Gastrocnemius medialis (tissue), 4 donors: ENCODE data around the gene SCAI. TPM values are rescaled to one million over a fixed set of nuclear protein-coding genes. Genes with fewer than 3 reads are reported as not detected.
"Not testable (repeated sequence)": the region's sequence is repeated elsewhere in the genome, so short reads cannot be mapped to it uniquely, and the experiment has no call there.

Experiments
- ATAC-seq, 2 donors: fragments of 150-250 bp; one replicate each; pipeline ENCODE4 v1.9.1; 2016
- DNase-seq, 2 donors: peaks; one replicate each; pipeline ENCODE4 v3.0.0-alpha.2; 2019
- H3K27ac ChIP-seq, 4 donors: fragments of 200-600 bp; sonication (generic); 1 replicate in 1 of 4; 2 replicates in 3 of 4; pipeline ENCODE4 v1.5.1; 2016 to 2018; ENCODE audit warnings: mild to moderate bottlenecking in 2 of 4, moderate library complexity in 1 of 4
- H3K27me3 ChIP-seq, 3 donors: fragments of 200-600 bp; sonication (generic) in 2 of 3; 1 replicate in 1 of 3; 2 replicates in 2 of 3; pipeline versions ENCODE4 v1.5.1 to v1.6.0; 2016 to 2019; ENCODE audit warnings: mild to moderate bottlenecking in 1 of 3, moderate library complexity in 1 of 3
- H3K36me3 ChIP-seq, 2 donors: fragments of 200-600 bp; sonication (generic) in 1 of 2; one replicate each; pipeline ENCODE4 v1.5.1; 2017 to 2018
- H3K4me1 ChIP-seq, 2 donors: fragments of 200-600 bp; sonication (generic) in 1 of 2; one replicate each; pipeline ENCODE4 v1.5.1; 2016 to 2017; ENCODE audit warnings: mild to moderate bottlenecking in 2 of 2
- H3K4me3 ChIP-seq, 4 donors: fragments of 200-600 bp; sonication (generic) in 3 of 4; 1 replicate in 1 of 4; 2 replicates in 3 of 4; pipeline ENCODE4 v1.5.1; 2016 to 2019; ENCODE audit warnings: mild to moderate bottlenecking in 2 of 4
- H3K9me3 ChIP-seq, 3 donors: fragments of 200-600 bp; sonication (generic) in 2 of 3; 1 replicate in 1 of 3; 2 replicates in 2 of 3; pipeline ENCODE4 v1.5.1; 2016 to 2019
- POLR2A ChIP-seq, 2 donors: fragments of 450-650 bp; IDR thresholded peaks; one replicate each; pipeline ENCODE4 v1.6.1; 2017; ENCODE audit warnings: antibody characterized with exemption in 2 of 2, mild to moderate bottlenecking in 2 of 2, moderate library complexity in 2 of 2
- in situ Hi-C, 4 donors: fragments of 200-750 bp; cut with MboI; loops; one replicate each; pipeline versions ENCODE4 v1.15.0 to v1.8.0; 2017; ENCODE audit warnings: low sequenced_read_pairs in 4 of 4
- intact Hi-C: fragments of 100-400 bp; cut with DNase I; formaldehyde crosslinking; loops from one replicate; pipeline ENCODE4 v1.15.1; 2023; ENCODE audit warnings: low total_unique reads
- total RNA-seq, 4 donors: library from RNA; depleted of rRNA; stranded (reverse); fragments of >200 nt; gene quantifications; one replicate each; pipeline versions ENCODE4 v1.1.0 to v1.2.3, GENCODE V29; 2016
- TF ChIP-seq, protein P1 (sequence below), 5 experiments: fragments of 450-650 bp in 3 of 5; fragments of 200-600 bp in 2 of 5; sonication (generic) in 2 of 5; IDR thresholded peaks in 4 of 5; conservative IDR thresholded peaks in 1 of 5; 1 replicate in 4 of 5; 2 replicates in 1 of 5; pipeline ENCODE4 v1.5.1; 2016 to 2019; ENCODE audit warnings: antibody characterized with exemption in 5 of 5, mild to moderate bottlenecking in 3 of 5, moderate library complexity in 3 of 5

The SCAI gene
- total RNA-seq, 4 donors from 2014 or later, result 1.1 to 4.7 (median 3.4) TPM

DNA sequence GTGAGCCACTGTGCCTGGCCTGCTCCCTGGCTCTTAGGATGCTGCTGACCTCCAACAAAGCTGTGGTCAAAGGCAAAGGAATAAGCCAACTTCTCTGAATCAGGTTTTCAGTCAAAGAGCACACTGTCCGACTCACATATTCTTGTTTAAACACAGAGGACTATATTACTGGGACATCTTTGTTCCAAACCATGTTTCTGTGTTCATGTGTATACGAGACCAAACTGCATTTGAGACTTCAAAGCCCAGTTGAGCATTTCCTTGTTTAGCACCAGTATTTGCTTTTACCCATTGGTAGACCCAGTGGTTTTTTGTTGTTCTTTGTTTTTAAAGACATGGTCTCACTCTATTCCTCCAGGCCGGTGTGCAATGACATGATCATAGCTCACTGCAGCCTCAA lies 100.2 kb downstream of the SCAI start:
- Histone ChIP-seq H3K4me3 (no peak overlapping the region), H3K36me3 (no peaks in the 10 kb centered on the region), H3K27me3 (no peaks in the 10 kb centered on the region), H3K9me3 (no peaks in the 10 kb centered on the region), H3K4me1 (no peaks in the 10 kb centered on the region), H3K27ac (no peak overlapping the region)
- no peak for ATAC-seq
- intact Hi-C loops (no loop called here), in situ Hi-C loops (no loop called here)
- TF ChIP-seq, protein P1, sequence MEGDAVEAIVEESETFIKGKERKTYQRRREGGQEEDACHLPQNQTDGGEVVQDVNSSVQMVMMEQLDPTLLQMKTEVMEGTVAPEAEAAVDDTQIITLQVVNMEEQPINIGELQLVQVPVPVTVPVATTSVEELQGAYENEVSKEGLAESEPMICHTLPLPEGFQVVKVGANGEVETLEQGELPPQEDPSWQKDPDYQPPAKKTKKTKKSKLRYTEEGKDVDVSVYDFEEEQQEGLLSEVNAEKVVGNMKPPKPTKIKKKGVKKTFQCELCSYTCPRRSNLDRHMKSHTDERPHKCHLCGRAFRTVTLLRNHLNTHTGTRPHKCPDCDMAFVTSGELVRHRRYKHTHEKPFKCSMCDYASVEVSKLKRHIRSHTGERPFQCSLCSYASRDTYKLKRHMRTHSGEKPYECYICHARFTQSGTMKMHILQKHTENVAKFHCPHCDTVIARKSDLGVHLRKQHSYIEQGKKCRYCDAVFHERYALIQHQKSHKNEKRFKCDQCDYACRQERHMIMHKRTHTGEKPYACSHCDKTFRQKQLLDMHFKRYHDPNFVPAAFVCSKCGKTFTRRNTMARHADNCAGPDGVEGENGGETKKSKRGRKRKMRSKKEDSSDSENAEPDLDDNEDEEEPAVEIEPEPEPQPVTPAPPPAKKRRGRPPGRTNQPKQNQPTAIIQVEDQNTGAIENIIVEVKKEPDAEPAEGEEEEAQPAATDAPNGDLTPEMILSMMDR (IDR thresholded peaks at IDR 0.05 in 4 of 5, conservative IDR thresholded peaks at IDR 0.05 in 1 of 5), result no peak
- no peak for DNase-seq

DNA sequence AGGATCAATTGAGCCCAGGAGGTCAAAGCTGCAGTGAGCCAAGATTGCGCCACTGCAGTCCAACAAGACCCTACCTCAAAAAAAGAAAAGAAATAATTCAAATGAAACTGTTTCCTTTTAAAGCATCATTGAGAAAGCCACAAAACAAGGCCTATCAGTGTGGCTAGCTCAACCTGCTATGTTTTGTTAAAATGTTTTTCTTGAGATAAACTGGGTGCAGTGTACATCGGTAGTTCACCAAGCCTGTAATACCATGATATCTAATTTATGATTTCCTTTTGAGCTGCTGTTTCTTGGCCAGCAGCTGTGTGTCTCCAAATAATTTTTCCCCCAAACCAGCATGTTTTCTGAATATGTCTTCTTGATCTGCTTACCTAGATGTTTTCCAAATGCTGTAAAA lies 105.2 kb downstream of the SCAI start:
- H3K4me1 ChIP-seq, result no peaks in the 10 kb centered on the region
- no peak overlapping the region for H3K4me3 ChIP-seq
- ATAC-seq (no peak), DNase-seq (no peak)
- no peaks in the 10 kb centered on the region for H3K36me3 ChIP-seq
- in situ Hi-C loops (no loop called here), intact Hi-C loops (no loop called here)
- no peak overlapping the region for H3K27ac ChIP-seq
- no peaks in the 10 kb centered on the region for H3K27me3 ChIP-seq
- no peak for TF ChIP-seq POLR2A (IDR thresholded peaks at IDR 0.05)
- TF ChIP-seq, protein P1 (IDR thresholded peaks at IDR 0.05 in 4 of 5, conservative IDR thresholded peaks at IDR 0.05 in 1 of 5), result no peak
- H3K9me3 ChIP-seq, result no peaks in the 10 kb centered on the region

DNA sequence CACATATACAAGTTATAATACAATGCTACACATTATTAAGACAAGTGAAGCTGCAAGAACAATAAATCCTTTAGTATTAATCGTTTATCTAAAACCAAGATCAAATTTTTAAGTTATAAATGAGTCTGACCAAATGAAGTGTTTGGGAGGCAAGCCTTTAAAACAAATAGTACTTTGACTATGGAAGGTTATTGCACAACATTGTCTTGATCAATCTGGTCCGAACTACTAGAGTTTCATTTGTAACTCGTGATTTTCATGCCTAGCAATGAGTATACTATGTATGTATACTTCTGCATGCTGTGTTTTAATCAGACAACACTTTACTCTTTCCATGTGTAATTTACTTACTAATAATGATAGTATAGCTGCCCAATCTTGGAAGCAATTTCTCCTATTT lies 115.3 kb downstream of the SCAI start:
- no peak for TF ChIP-seq POLR2A (IDR thresholded peaks at IDR 0.05)
- TF ChIP-seq, protein P1 (IDR thresholded peaks at IDR 0.05 in 4 of 5, conservative IDR thresholded peaks at IDR 0.05 in 1 of 5), result no peak
- Histone ChIP-seq H3K36me3 (peaks cover 0 to 30% of the 10 kb centered on the region in 2 donors), H3K27ac (no peak overlapping the region), H3K4me3 (no peak overlapping the region), H3K4me1 (no peaks in the 10 kb centered on the region), H3K27me3 (no peaks in the 10 kb centered on the region), H3K9me3 (no peaks in the 10 kb centered on the region)
- no peak for ATAC-seq
- DNase-seq, result no peak
- in situ Hi-C loops, result no loop called here
- intact Hi-C loops, result no loop called here

DNA sequence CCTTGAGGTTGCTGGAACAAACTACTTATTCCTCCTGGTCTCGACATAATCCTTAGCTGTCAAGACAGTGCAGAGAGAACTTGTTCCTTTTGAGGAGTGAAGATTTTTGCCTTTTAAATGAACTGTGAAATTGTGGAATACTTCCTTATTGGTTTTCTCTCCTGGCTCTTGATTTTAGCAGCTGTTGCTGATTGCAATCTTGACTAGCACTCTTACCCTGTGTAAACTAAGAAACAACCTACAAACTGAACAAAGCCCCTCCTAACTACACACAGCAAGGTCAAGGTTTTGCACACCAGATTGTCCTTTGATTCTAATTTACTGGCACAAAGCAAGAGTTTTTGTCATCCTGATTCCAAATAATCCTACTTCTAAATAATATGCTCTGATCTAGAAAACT lies 118.4 kb downstream of the SCAI start:
- Histone ChIP-seq H3K9me3 (no peaks in the 10 kb centered on the region), H3K27me3 (no peaks in the 10 kb centered on the region), H3K4me3 (no peak overlapping the region), H3K27ac (no peak overlapping the region), H3K36me3 (peaks cover 0 to 36% of the 10 kb centered on the region in 2 donors), H3K4me1 (no peaks in the 10 kb centered on the region)
- TF ChIP-seq, protein P1 (IDR thresholded peaks at IDR 0.05 in 4 of 5, conservative IDR thresholded peaks at IDR 0.05 in 1 of 5), result no peak
- no peak for TF ChIP-seq POLR2A (IDR thresholded peaks at IDR 0.05)
- no peak for ATAC-seq
- intact Hi-C loops, result no loop called here
- in situ Hi-C loops, result no loop called here
- no peak for DNase-seq

DNA sequence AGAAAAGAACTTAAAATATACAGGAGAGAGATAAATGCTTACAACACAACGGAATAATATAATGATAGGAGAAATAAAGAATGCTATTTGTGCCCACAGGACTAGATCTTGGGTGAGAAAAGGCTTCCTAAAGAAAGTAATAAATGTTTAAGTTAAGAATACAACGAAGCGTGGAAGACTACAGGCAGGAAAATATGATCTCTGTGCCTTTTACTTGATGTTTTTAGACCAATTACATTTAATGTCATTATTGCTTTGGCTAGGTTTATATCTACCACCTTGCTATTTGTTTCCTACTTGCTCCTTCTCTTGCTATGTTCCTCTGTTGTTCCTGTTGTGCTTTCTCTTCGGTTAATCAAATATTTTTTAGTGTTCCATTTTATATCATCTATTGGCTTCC lies 122.3 kb downstream of the SCAI start:
- Histone ChIP-seq H3K27ac (no peak overlapping the region), H3K4me1 (no peaks in the 10 kb centered on the region), H3K27me3 (no peaks in the 10 kb centered on the region), H3K4me3 (no peak overlapping the region), H3K9me3 (no peaks in the 10 kb centered on the region), H3K36me3 (peaks cover 4 to 32% of the 10 kb centered on the region in 2 donors)
- ATAC-seq (no peak), DNase-seq (no peak)
- intact Hi-C loops (no loop called here), in situ Hi-C loops (no loop called here)
- TF ChIP-seq POLR2A (IDR thresholded peaks at IDR 0.05), result no peak
- TF ChIP-seq, protein P1 (IDR thresholded peaks at IDR 0.05 in 4 of 5, conservative IDR thresholded peaks at IDR 0.05 in 1 of 5), result no peak

DNA sequence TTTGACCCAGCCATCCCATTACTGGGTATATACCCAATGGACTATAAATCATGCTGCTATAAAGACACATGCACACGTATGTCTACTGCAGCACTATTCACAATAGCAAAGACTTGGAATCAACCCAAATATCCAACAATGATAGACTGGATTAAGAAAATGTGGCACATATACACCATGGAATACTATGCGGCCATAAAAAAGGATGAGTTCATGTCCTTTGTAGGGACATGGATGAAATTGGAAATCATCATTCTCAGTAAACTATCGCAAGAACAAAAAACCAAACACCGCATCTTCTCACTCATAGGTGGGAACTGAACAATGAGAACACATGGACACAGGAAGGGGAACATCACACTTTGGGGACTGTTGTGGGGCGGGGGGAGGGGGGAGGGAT lies 127.7 kb downstream of the SCAI start:
- H3K27ac ChIP-seq, intact Hi-C loops, H3K27me3 ChIP-seq, ATAC-seq, H3K4me3 ChIP-seq, in situ Hi-C loops, H3K4me1 ChIP-seq, DNase-seq, H3K9me3 ChIP-seq: not testable (repeated sequence)
- H3K36me3 ChIP-seq, result peaks cover 4 to 13% of the 10 kb centered on the region in 2 donors

DNA sequence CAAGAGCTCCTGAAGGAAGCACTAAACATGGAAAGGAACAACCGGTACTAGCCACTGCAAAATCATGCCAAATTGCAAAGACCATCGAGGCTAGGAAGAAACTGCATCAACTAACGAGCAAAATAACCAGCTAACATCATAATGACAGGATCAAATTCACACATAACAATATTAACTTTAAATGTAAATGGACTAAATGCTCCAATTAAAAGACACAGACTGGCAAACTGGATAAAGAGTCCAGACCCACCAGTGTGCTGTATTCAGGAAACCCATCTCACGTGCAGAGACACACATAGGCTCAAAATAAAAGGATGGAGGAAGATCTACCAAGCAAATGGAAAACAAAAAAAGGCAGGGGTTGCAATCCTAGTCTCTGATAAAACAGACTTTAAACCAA lies 131.3 kb downstream of the SCAI start:
- H3K4me3 ChIP-seq, H3K36me3 ChIP-seq, in situ Hi-C loops, intact Hi-C loops, H3K27me3 ChIP-seq, H3K9me3 ChIP-seq, H3K27ac ChIP-seq, H3K4me1 ChIP-seq, ATAC-seq, DNase-seq: not testable (repeated sequence)
